HG03280 (cell line): ENCODE data around the gene SDK2.

Experiments
- ATAC-seq: cut with Tn5 transposase; IDR thresholded peaks from one replicate; pipeline ENCODE4 v1.9.1; 2021; ENCODE audit warnings: mild to moderate bottlenecking, moderate library complexity; ENCODE audit not compliant: unreplicated experiment

The SDK2 gene

DNA sequence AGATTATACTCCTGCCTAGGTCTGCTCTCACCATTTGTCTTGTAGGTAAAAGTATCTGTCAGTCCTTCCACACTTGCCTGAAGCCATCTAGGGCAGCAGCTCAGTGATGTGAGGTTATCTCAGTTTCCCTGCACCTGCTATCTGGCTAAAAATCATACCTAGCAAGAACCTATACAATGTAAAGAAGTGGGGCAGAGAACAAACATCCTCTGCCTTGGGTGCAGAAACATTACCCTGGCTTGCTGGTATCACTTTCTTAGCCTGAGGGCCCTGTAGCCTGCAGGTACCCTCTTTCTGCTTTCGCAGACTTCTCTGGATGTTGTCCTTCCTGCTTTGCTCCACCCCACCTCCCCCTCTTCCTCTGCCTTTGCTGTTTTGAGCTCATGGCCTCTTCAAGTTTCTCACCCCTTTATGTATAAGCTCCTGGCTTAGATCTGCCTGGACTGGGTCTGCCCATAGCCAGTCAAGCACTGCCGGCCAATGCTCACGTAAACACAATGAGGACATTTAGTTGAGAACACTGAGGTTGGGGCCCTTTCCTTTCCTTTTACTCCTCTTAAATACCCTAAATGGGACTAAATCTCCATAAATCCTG is 8.7 kb upstream of the SDK2 start:
- no peak for ATAC-seq

GRCh38 chr17:73650617-73651200 is 6.5 kb upstream of the SDK2 start:
- ATAC-seq, result no peak

GRCh38 chr17:73650140-73650539 is 5.9 kb upstream of the SDK2 start:
- ATAC-seq, result no peak

DNA sequence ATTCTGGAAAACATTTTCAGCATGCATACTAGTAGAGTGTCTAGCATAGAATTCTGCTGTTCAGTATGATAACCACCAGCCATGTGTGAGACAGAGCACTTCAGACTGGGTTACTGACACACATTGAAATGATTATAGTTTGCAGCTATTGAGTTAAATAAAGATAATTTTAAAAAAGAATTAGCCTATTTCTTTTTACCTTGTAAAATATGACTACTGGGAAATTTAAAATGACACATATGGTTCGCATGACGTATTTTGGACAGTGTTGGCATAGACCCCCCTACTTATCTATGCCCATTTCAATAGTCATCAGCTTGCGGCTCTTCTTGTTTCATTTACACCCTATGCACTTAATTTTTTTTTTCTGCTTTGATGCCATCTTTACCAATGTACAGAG is 4.7 kb upstream of the SDK2 start:
- ATAC-seq, result no peak

GRCh38 chr17:73648543-73648820 is 4.2 kb upstream of the SDK2 start:
- no peak for ATAC-seq

DNA sequence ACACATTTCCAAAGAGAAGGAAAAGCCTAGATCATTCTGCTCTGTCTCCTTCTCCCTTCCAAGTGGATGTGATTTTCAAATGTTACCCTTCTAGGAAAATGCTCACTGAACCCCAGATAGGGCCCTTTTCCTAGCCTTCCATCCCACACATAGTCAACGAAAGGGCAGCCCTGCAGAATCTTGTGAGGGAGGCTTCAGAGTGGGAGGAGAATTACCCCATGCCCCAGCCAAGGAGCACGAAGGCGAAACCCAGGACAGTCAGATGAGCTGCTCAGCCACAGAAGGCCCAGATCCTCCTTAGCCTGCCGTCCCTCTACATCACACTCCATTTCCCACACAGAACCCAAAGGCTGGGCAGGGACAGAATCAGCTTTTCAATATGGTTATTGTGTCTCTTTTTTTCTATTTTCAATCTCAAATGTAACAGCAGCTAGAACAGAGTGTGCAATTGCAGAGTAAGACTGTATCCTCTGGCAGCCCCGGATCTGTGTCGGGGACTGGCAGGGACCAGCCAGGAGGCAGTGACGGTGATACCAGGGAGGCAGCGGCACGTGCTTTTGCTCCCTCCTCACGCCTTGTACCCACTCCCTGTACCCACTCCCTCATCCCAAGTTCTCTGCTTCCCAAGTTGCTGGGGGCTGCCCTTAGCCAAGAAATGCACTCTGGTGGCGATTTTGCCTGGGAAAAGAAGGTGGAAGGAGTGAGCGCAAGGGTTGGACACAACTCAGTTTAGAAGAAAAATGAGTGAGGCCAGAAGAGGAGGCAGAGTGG is 3.7 kb upstream of the SDK2 start:
- ATAC-seq, result no peak

- ATAC-seq, result no peak
Observed at GRCh38 chr17:73647301-73647695, 3.1 kb upstream of the SDK2 start.

- no peak for ATAC-seq
Observed at GRCh38 chr17:73646409-73647300, 2.4 kb upstream of the SDK2 start.

DNA sequence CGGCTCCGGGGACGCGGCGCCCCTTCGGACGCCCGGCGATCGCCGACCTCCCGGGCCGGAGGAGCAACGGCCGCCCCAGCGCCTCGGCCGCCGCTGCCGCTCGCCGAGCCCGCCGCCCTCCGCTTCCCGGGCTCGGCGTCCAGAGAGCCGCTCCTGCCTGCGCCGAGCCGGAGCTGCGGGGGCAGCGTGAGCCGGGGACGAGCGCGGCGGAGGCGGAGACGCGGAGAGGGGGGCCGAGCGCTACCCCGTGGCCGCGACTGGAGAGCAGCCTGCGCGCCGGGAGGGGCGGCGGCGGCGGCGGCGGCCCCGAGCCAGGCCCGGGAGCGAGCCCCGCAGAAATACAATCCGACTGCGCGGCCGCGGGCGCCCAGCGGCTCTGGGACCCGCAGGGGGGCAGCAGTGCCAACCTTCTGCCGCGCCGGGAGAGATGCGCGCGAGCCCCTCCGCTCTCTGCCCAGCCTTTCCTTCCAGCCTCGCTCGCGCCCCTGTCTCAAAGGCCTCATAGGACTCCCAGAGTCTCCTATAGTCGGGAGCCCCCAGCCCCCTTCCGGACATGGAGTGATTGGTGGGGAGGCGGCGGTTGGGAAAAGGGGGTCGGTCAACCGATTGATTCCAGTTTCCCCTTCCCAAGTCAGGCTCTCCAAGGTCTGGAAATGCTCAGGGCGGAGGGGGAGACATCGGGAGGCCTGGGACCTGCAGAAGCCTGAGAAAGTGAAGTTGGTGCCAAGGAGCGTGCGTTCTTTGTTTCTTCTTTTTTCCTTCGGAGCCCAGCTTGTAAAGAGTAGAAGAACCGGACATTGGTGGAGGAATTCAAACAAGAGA is 1.0 kb upstream of the SDK2 start:
- ATAC-seq, result no peak

DNA sequence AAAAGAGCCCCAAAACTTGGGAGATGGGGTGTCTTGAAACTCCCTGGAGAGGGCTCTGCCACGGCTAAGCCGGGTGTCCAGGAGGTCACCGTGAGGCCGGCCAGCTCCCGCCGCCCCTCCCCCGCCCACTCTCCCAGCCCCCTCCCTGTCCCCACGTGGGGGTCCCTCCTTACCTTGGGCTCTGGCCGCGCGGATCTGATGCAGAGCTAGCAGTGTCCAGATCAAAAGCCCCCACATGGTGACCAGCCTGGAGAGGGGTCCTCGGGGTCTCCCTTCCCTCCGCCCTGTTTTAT is 447 bp downstream of the SDK2 start:
- ATAC-seq, result no peak

- ATAC-seq, result no peak
Observed at GRCh38 chr17:73643001-73643851, 1.0 kb downstream of the SDK2 start.

DNA sequence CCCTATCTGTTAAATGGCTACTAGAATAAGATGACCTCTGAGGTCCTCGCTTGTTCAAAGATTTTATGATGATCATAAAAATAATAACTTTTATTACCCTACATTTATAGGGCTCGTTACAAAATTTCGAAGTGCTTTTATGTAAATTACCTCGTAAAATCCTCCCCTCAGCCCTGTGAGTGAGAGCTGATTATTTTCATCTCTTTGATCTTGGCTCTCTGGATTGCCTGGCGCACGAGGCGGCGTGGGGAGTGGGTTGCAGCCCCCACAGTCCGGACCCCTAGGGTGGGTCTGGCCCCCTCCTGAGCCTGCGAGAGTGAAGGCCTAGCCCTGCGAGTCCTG is 1.6 kb downstream of the SDK2 start:
- ATAC-seq, result no peak

DNA sequence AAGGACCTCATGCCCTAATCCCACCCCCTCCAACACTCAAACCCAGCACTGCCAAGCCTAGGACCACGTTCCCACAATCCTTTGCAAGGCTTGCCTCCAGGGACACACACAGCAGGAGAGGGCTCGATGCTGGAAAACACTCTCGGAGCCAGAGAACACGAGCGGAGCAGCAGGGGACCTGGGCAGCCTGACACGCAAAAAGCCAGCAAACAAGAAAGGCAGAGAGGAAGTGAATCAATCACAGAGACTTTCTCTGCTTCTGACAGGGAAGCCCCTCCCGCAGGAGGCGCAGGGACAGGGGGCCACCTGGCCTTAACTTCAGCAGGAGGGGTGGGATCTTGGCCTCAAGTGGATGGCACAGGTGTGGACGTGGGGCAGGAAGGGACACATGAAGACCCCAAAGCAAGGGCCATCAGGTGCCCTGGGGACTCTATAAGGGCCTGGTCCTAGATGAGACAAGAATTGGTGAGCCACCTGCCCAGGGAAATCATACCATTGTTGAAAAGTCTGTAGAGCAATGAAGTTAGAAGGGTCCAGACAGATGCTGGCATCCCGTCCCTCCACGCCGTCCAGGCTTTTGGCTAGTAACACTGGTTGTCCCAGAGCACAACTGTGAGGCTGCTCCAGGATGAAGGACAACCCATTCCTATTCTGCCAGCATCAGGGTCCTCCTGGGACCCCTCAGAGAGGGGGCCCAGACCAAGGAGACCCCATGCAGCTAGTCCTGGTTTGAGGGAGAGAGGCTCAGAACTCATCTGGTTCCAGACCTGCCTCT is 2.2 kb downstream of the SDK2 start:
- no peak for ATAC-seq

DNA sequence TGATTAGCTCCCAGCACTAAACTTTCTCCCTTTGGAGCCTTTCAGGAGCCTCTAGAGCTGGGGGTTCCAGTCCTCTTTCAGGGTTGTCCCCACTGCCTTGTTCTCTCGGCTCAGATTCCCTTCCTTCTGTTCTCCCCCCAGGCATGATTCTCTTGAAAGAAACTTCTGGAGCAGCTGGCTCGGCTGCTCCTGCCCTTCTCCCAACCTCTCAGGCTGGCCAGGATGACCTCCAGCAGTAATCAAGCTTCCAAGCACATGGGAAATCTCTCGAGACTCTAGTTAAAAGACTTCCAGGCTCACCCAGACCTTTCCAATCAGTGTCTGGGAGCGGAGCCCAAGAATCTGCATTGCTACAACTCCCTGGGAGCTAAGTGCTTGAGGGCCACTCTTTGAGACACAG is 3.6 kb downstream of the SDK2 start:
- no peak for ATAC-seq

- ATAC-seq, result no peak
Observed at GRCh38 chr17:73639932-73640331, 4.3 kb downstream of the SDK2 start.

GRCh38 chr17:73639322-73639721 is 4.9 kb downstream of the SDK2 start:
- ATAC-seq, result no peak

DNA sequence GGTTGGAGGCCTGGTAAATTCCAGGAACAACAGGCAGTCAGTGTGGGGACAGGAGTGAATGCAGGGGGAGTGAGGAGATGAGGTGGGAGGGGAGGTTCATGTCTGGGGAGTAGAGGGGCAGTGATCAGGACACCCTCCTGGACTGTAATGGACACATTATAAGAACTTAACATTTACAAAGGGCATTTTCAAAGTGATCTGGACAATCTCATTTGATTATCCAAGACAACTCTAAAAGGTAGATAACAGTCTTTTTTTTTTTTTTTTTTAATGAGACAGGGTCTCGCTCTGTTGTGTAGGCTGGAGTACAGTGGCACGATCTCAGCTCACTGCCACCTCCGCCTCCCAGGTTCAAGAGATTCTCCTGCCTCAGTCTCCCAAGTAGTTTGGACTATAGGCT is 5.7 kb downstream of the SDK2 start:
- ATAC-seq, result no peak

DNA sequence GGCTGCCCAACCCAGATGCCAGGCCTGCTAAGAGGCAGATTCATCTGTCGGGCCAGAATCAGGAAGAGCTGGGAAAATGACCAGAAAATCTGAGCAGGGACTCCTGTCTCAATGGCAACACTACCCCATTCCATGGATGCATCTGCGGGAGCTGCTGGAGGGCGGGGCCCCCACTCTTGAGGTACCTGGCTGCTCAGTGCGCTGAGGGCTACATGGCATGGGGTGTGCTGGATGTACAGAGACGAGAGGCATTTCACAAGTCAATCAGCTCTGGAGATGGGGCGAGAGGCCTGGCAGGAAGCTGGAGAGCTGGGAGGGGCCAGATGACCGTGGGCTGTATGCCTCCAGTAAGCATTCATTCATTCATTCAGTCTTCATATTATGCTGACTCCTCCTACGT is 6.4 kb downstream of the SDK2 start:
- no peak for ATAC-seq

DNA sequence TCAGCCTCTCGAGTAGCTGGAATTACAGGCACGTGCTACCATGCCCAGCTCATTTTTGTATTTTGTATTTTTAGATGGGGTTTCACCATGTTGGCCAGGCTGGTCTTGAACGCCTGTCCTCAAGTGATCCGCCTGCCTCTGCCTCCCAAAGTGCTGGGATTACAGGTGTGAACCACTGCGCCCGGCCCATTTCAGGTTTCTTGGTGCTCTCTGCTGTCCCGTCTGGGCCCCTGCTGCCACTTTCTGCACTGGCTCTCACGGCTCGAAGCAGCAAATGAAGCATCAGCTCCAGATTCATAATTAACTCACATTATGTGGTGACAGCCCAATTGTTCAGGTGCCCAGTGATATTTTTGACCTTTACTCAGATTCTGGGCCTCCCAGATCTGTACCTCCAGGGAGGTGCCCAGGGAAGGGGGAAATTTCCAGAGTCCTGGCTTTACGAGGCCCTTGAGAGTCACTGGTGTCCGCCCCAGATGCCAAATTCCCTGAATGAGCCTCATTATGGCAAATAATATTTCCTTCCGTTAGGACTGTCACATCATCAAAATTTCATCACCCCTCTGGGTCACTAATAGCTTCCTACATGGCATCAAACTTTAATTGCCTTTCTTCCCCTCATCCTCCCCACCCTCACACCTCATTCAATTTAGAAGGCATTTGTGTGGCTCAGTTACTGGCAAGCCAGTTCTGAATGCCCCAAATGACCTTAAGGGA is 9.0 kb downstream of the SDK2 start:
- ATAC-seq, result no peak
